ENCODE data around the gene DNMT3A. TPM values are rescaled to one million over a fixed set of nuclear protein-coding genes. Genes with fewer than 3 reads are reported as not detected.

DNMT3A gene
- total RNA-seq, 8 experiments from 2014 or later: 3.9 to 42.0 (median 29.9) TPM

- ATAC-seq (replicated peaks in 6 of 8): no peak
- in situ Hi-C loops (cut with MboI; ENCODE audit: low pct_unique_long_range_greater_than_20kb in 2 of 9, low sequenced_read_pairs in 9 of 9, unreplicated experiment in 9 of 9): no loop called here
- Histone ChIP-seq H3K4me3 (no peak overlapping the region), H3K4me1 (replicated peaks in 1 of 2) (peaks cover 14 to 15% of the 10 kb centered on the region in 2 donors), H3K27ac (no peak overlapping the region)
- WGBS, 10 experiments: 90 to 100% (median 100%) methylated on average over 2 to 3 of the region's 19 CpGs; no CpG with 5 or more reads in 7 of the 10 experiments
Observed at GRCh38 chr2:25290811-25291495, 50.8 kb downstream of the DNMT3A start.

- Histone ChIP-seq H3K4me3 (no peak overlapping the region), H3K27ac (no peak overlapping the region), H3K4me1 (replicated peaks in 1 of 2) (no peaks in the 10 kb centered on the region)
- in situ Hi-C loops (cut with MboI; ENCODE audit: low pct_unique_long_range_greater_than_20kb in 2 of 9, low sequenced_read_pairs in 9 of 9, unreplicated experiment in 9 of 9): no loop called here
- no peak for ATAC-seq (replicated peaks in 6 of 8)
- 60 to 100% (median 89%) methylated on average over 1 to 5 of the region's 11 CpGs; no CpG with 5 or more reads in 4 of the 10 experiments for WGBS, 10 experiments
Observed at GRCh38 chr2:25286723-25287483, 54.8 kb downstream of the DNMT3A start.

- no peak for ATAC-seq (replicated peaks in 6 of 8)
- H3K27ac ChIP-seq: no peak overlapping the region
Observed at GRCh38 chr2:25286025-25286400, 55.7 kb downstream of the DNMT3A start.

GRCh38 chr2:25285265-25286024, 56.3 kb downstream of the DNMT3A start:
- Histone ChIP-seq H3K4me1 (replicated peaks in 1 of 2) (no peaks in the 10 kb centered on the region), H3K4me3 (no peak overlapping the region), H3K27ac (no peak overlapping the region)
- WGBS, 10 experiments: 60 to 100% (median 81%) methylated on average over 2 to 6 of the region's 11 CpGs; no CpG with 5 or more reads in 2 of the 10 experiments
- in situ Hi-C loops (cut with MboI; ENCODE audit: low pct_unique_long_range_greater_than_20kb in 2 of 9, low sequenced_read_pairs in 9 of 9, unreplicated experiment in 9 of 9): no loop called here
- no peak for ATAC-seq (replicated peaks in 6 of 8)

More at GRCh38 chr2:25286025-25286400, 55.7 kb downstream of the DNMT3A start:
- 20 to 100% (median 79%) methylated on average over 1 to 4 of the region's 10 CpGs; no CpG with 5 or more reads in 6 of the 10 experiments for WGBS, 10 experiments
- in situ Hi-C loops (cut with MboI; ENCODE audit: low pct_unique_long_range_greater_than_20kb in 2 of 9, low sequenced_read_pairs in 9 of 9, unreplicated experiment in 9 of 9): no loop called here
- H3K4me1 ChIP-seq (replicated peaks in 1 of 2): no peaks in the 10 kb centered on the region
- no peak overlapping the region for H3K4me3 ChIP-seq

- in situ Hi-C loops (cut with MboI; ENCODE audit: low pct_unique_long_range_greater_than_20kb in 2 of 9, low sequenced_read_pairs in 9 of 9, unreplicated experiment in 9 of 9): no loop called here
- WGBS, 10 experiments: 50 to 100% (median 100%) methylated on average over 1 to 3 of the region's 5 CpGs; no CpG with 5 or more reads in 1 of the 10 experiments
- no peak for ATAC-seq (replicated peaks in 6 of 8)
- peaks cover 3% of the 10 kb centered on the region in 2 donors for H3K4me1 ChIP-seq (replicated peaks in 1 of 2)
- no peak overlapping the region for H3K4me3 ChIP-seq
- no peak overlapping the region for H3K27ac ChIP-seq
Observed at GRCh38 chr2:25284756-25285155, 57.0 kb downstream of the DNMT3A start.

- Histone ChIP-seq H3K4me3 (no peak overlapping the region), H3K27ac (no peak overlapping the region), H3K4me1 (replicated peaks in 1 of 2) (peaks cover 5 to 7% of the 10 kb centered on the region in 2 donors)
- in situ Hi-C loops (cut with MboI; ENCODE audit: low pct_unique_long_range_greater_than_20kb in 2 of 9, low sequenced_read_pairs in 9 of 9, unreplicated experiment in 9 of 9): no loop called here
- 73 to 100% (median 90%) methylated on average over 1 to 4 of the region's 5 CpGs; no CpG with 5 or more reads in 4 of the 10 experiments for WGBS, 10 experiments
- ATAC-seq (replicated peaks in 6 of 8): no peak
Observed at GRCh38 chr2:25283921-25284320, 57.8 kb downstream of the DNMT3A start.

- Histone ChIP-seq H3K4me3 (no peak overlapping the region), H3K4me1 (replicated peaks in 1 of 2) (peaks cover 8 to 23% of the 10 kb centered on the region in 2 donors), H3K27ac (no peak overlapping the region)
- in situ Hi-C loops (cut with MboI; ENCODE audit: low pct_unique_long_range_greater_than_20kb in 2 of 9, low sequenced_read_pairs in 9 of 9, unreplicated experiment in 9 of 9): no loop called here
- WGBS, 10 experiments: 73 to 100% (median 92%) methylated on average over 1 to 8 of the region's 8 CpGs
- ATAC-seq (replicated peaks in 6 of 8): no peak
Observed at GRCh38 chr2:25281941-25282340, 59.8 kb downstream of the DNMT3A start.

GRCh38 chr2:25281522-25281921, 60.2 kb downstream of the DNMT3A start:
- no peak overlapping the region for H3K4me3 ChIP-seq
- 0 to 100% (median 80%) methylated on average over 2 to 5 of the region's 5 CpGs; no CpG with 5 or more reads in 1 of the 10 experiments for WGBS, 10 experiments
- H3K27ac ChIP-seq: no peak overlapping the region
- in situ Hi-C loops (cut with MboI; ENCODE audit: low pct_unique_long_range_greater_than_20kb in 2 of 9, low sequenced_read_pairs in 9 of 9, unreplicated experiment in 9 of 9): no loop called here
- peaks cover 8 to 25% of the 10 kb centered on the region in 2 donors for H3K4me1 ChIP-seq (replicated peaks in 1 of 2)
- ATAC-seq (replicated peaks in 6 of 8): peak in 4 of 8 experiments; percentile 13 to 90 (median 80)

GRCh38 chr2:25280051-25280687, 61.6 kb downstream of the DNMT3A start:
- Histone ChIP-seq H3K4me1 (replicated peaks in 1 of 2) (peaks cover 8 to 27% of the 10 kb centered on the region in 2 donors), H3K27ac (peak overlapping the region in 1 of 2 donors; percentile 1), H3K4me3 (no peak overlapping the region)
- in situ Hi-C loops (cut with MboI; ENCODE audit: low pct_unique_long_range_greater_than_20kb in 2 of 9, low sequenced_read_pairs in 9 of 9, unreplicated experiment in 9 of 9): no loop called here
- peak in 5 of 8 experiments; percentile 39 to 65 (median 60) for ATAC-seq (replicated peaks in 6 of 8)
- 75 to 100% (median 90%) methylated on average over 1 to 5 of the region's 10 CpGs; no CpG with 5 or more reads in 4 of the 10 experiments for WGBS, 10 experiments

- in situ Hi-C loops (cut with MboI; ENCODE audit: low pct_unique_long_range_greater_than_20kb in 2 of 9, low sequenced_read_pairs in 9 of 9, unreplicated experiment in 9 of 9): no loop called here
- H3K4me3 ChIP-seq: no peak overlapping the region
- 67 to 100% (median 79%) methylated on average over 1 to 10 of the region's 12 CpGs; no CpG with 5 or more reads in 2 of the 10 experiments for WGBS, 10 experiments
- peaks cover 8 to 27% of the 10 kb centered on the region in 2 donors for H3K4me1 ChIP-seq (replicated peaks in 1 of 2)
- H3K27ac ChIP-seq: no peak overlapping the region
- ATAC-seq (replicated peaks in 6 of 8): peak in 5 of 8 experiments; percentile 14 to 75 (median 36)
Observed at GRCh38 chr2:25279091-25279651, 62.6 kb downstream of the DNMT3A start.

- Histone ChIP-seq H3K4me3 (no peak overlapping the region), H3K27ac (no peak overlapping the region), H3K4me1 (replicated peaks in 1 of 2) (peaks cover 8 to 27% of the 10 kb centered on the region in 2 donors)
- in situ Hi-C loops (cut with MboI; ENCODE audit: low pct_unique_long_range_greater_than_20kb in 2 of 9, low sequenced_read_pairs in 9 of 9, unreplicated experiment in 9 of 9): no loop called here
- WGBS, 10 experiments: 80 to 100% (median 90%) methylated on average over 1 to 9 of the region's 60 CpGs; no CpG with 5 or more reads in 7 of the 10 experiments
- ATAC-seq (replicated peaks in 6 of 8): peak in 1 of 8 experiments; percentile 10
Observed at GRCh38 chr2:25276569-25277465, 64.9 kb downstream of the DNMT3A start.

Measured in motor neuron (in vitro differentiated cells).